Hepatocyte (in vitro differentiated cells): ENCODE measurements around the gene FAR2.

ENCODE experiments used
- CTCF ChIP-seq: fragments of 200-600 bp; sonication (generic); IDR thresholded peaks from 2 replicates; pipeline ENCODE4 v1.5.1; 2016; ENCODE audit warnings: antibody characterized with exemption, mild to moderate bottlenecking; ENCODE audit not compliant: poor library complexity
- EZH2 ChIP-seq: fragments of 200-600 bp; sonication (generic); IDR thresholded peaks from 2 replicates; pipeline ENCODE4 v1.6.1; 2016; ENCODE audit warnings: antibody characterized with exemption, mild to moderate bottlenecking, borderline replicate concordance
- EZH2phosphoT487 ChIP-seq: fragments of 200-600 bp; sonication (generic); IDR thresholded peaks from one replicate; pipeline ENCODE4 v1.6.1; 2018; ENCODE audit warnings: antibody characterized with exemption, mild to moderate bottlenecking, low read depth, moderate library complexity; ENCODE audit not compliant: unreplicated experiment, severe bottlenecking

GRCh38 chr12:29273178-29273843 is 124.2 kb downstream of the FAR2 start:
- no peak for TF ChIP-seq CTCF
- no peak for TF ChIP-seq EZH2
- no peak for TF ChIP-seq EZH2phosphoT487
